NT2/D1 (cell line): ENCODE measurements around the gene RETREG3.

Experiments
- YY1 ChIP-seq: IDR thresholded peaks from 2 replicates; pipeline ENCODE4 v1.6.1; 2011; ENCODE audit not compliant: insufficient read length, insufficient read depth
- ZNF274 ChIP-seq: IDR thresholded peaks from 2 replicates; pipeline ENCODE4 v1.6.1; 2011; ENCODE audit warnings: mild to moderate bottlenecking, low read depth, low read length

GRCh38 chr17:42579794-42580551 is 29.2 kb downstream of the RETREG3 start:
- TF ChIP-seq YY1 (no peak), ZNF274 (no peak)
